ENCODE data around the gene NR2C2. TPM values are rescaled to one million over a fixed set of nuclear protein-coding genes. Genes with fewer than 3 reads are reported as not detected.

NR2C2 gene
- total and polyA plus RNA-seq, 2 of the 13 experiments (the other 11 are each of a cell fraction or from before 2014, with no cell fraction given) = 7.8 to 11.8 TPM

GRCh38 chr3:14947100-14947885 is at the start of gene NR2C2 (continued):
- TF ChIP-seq, protein P1, sequence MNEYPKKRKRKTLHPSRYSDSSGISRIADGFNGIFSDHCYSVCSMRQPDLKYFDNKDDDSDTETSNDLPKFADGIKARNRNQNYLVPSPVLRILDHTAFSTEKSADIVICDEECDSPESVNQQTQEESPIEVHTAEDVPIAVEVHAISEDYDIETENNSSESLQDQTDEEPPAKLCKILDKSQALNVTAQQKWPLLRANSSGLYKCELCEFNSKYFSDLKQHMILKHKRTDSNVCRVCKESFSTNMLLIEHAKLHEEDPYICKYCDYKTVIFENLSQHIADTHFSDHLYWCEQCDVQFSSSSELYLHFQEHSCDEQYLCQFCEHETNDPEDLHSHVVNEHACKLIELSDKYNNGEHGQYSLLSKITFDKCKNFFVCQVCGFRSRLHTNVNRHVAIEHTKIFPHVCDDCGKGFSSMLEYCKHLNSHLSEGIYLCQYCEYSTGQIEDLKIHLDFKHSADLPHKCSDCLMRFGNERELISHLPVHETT (CRISPR knock-in tag; conservative IDR thresholded peaks at IDR 0.05) = peak; percentile 58; the same call in 1 of the 2 replicates
- TF ChIP-seq RFXAP (CRISPR knock-in tag; IDR thresholded peaks at IDR 0.05; ENCODE audit: borderline replicate concordance) = no peak
- TF ChIP-seq KDM6A (CRISPR knock-in tag; IDR thresholded peaks at IDR 0.05; ENCODE audit: low read depth) = no peak
- no peak for TF ChIP-seq CENPT (CRISPR knock-in tag; IDR thresholded peaks at IDR 0.05; ENCODE audit: low read depth)
- no peak for TF ChIP-seq NCOA5 (CRISPR knock-in tag; IDR thresholded peaks at IDR 0.05)
- TF ChIP-seq MTA3 (CRISPR knock-in tag; IDR thresholded peaks at IDR 0.05) = no peak
- peak; percentile 58; the same call in 1 of the 2 replicates for TF ChIP-seq ZNF816 (CRISPR knock-in tag; IDR thresholded peaks at IDR 0.05; ENCODE audit: borderline replicate concordance)
- peak; percentile 65; the same call in 1 of the 2 replicates for TF ChIP-seq HDAC1 (CRISPR knock-in tag; IDR thresholded peaks at IDR 0.05)
- TF ChIP-seq, protein P2, sequence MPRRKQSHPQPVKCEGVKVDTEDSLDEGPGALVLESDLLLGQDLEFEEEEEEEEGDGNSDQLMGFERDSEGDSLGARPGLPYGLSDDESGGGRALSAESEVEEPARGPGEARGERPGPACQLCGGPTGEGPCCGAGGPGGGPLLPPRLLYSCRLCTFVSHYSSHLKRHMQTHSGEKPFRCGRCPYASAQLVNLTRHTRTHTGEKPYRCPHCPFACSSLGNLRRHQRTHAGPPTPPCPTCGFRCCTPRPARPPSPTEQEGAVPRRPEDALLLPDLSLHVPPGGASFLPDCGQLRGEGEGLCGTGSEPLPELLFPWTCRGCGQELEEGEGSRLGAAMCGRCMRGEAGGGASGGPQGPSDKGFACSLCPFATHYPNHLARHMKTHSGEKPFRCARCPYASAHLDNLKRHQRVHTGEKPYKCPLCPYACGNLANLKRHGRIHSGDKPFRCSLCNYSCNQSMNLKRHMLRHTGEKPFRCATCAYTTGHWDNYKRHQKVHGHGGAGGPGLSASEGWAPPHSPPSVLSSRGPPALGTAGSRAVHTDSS (CRISPR knock-in tag; conservative IDR thresholded peaks at IDR 0.05) = no peak
- no peak for TF ChIP-seq CBX2 (IDR thresholded peaks at IDR 0.05; ENCODE audit: low read depth, low read length)
- TF ChIP-seq CBX2 (CRISPR knock-in tag; IDR thresholded peaks at IDR 0.05; ENCODE audit: low read depth) = no peak
- TF ChIP-seq ZFP37 (CRISPR knock-in tag; IDR thresholded peaks at IDR 0.05; ENCODE audit: borderline replicate concordance) = no peak
- TF ChIP-seq, protein P3, sequence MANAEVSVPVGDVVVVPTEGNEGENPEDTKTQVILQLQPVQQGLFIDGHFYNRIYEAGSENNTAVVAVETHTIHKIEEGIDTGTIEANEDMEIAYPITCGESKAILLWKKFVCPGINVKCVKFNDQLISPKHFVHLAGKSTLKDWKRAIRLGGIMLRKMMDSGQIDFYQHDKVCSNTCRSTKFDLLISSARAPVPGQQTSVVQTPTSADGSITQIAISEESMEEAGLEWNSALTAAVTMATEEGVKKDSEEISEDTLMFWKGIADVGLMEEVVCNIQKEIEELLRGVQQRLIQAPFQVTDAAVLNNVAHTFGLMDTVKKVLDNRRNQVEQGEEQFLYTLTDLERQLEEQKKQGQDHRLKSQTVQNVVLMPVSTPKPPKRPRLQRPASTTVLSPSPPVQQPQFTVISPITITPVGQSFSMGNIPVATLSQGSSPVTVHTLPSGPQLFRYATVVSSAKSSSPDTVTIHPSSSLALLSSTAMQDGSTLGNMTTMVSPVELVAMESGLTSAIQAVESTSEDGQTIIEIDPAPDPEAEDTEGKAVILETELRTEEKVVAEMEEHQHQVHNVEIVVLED (CRISPR knock-in tag; IDR thresholded peaks at IDR 0.05; ENCODE audit: borderline replicate concordance) = no peak; the same call in 1 of the 2 replicates
- TF ChIP-seq ZNF670 (CRISPR knock-in tag; IDR thresholded peaks at IDR 0.05; ENCODE audit: borderline replicate concordance) = peak; percentile 54; the same call in 1 of the 2 replicates
- peak; percentile 37; the same call in 1 of the 2 replicates for TF ChIP-seq ELF3 (CRISPR knock-in tag; IDR thresholded peaks at IDR 0.05)
- TF ChIP-seq ZNF207 (IDR thresholded peaks at IDR 0.05; ENCODE audit: borderline replicate concordance) = no peak
- TF ChIP-seq ZNF205 (CRISPR knock-in tag; IDR thresholded peaks at IDR 0.05) = no peak
- TF ChIP-seq MEF2D (CRISPR knock-in tag; IDR thresholded peaks at IDR 0.05) = no peak
- no peak for TF ChIP-seq TIGD3 (CRISPR knock-in tag; IDR thresholded peaks at IDR 0.05; ENCODE audit: borderline replicate concordance)
- no peak for TF ChIP-seq ZNF773 (CRISPR knock-in tag; IDR thresholded peaks at IDR 0.05; ENCODE audit: borderline replicate concordance)
- TF ChIP-seq TMF1 (CRISPR knock-in tag; IDR thresholded peaks at IDR 0.05; ENCODE audit: low read depth) = no peak; the same call in none of the 2 replicates
